Loucy (cell line): ENCODE data around the gene SEMA5A.

Source experiments
- H2AFZ ChIP-seq: fragments of 200-600 bp; sonication (generic); 2 replicates; pipeline ENCODE4 v1.6.0; 2016; ENCODE audit warnings: antibody characterized with exemption, mild to moderate bottlenecking, low read length, moderate library complexity
- H3F3A ChIP-seq: fragments of 200-600 bp; 2 replicates; pipeline ENCODE4 v1.6.0; 2016; ENCODE audit warnings: antibody characterized with exemption, low read depth, mild to moderate bottlenecking
- H3K27me3 ChIP-seq: fragments of 200-600 bp; sonication (generic); 2 replicates; pipeline ENCODE4 v1.6.1; 2014; ENCODE audit warnings: low read length, mild to moderate bottlenecking; ENCODE audit not compliant: insufficient read depth, poor library complexity, severe bottlenecking
- H3K36me3 ChIP-seq: fragments of 200-600 bp; sonication (generic); 2 replicates; pipeline ENCODE4 v1.6.1; 2016; ENCODE audit warnings: low read length; ENCODE audit not compliant: insufficient read depth
- H3K4me1 ChIP-seq: fragments of 200-600 bp; sonication (generic); 2 replicates; pipeline ENCODE4 v1.5.1; 2014; ENCODE audit warnings: low read length, mild to moderate bottlenecking; ENCODE audit not compliant: insufficient read depth, poor library complexity, severe bottlenecking
- H3K4me2 ChIP-seq: fragments of 200-600 bp; sonication (generic); 2 replicates; pipeline ENCODE4 v1.6.0; 2014; ENCODE audit warnings: antibody characterized with exemption, low read length, low read depth, mild to moderate bottlenecking; ENCODE audit not compliant: poor library complexity, severe bottlenecking
- H3K4me3 ChIP-seq: fragments of 200-600 bp; sonication (generic); 2 replicates; pipeline ENCODE4 v1.5.1; 2014; ENCODE audit warnings: low read length, mild to moderate bottlenecking, mixed read lengths; ENCODE audit not compliant: poor library complexity, severe bottlenecking
- H3K79me2 ChIP-seq: fragments of 200-600 bp; sonication (generic); 2 replicates; pipeline ENCODE4 v1.6.1; 2014; ENCODE audit warnings: low read length; ENCODE audit not compliant: insufficient read depth
- H3K9ac ChIP-seq: fragments of 200-600 bp; sonication (generic); 2 replicates; pipeline ENCODE4 v1.6.0; 2014; ENCODE audit warnings: mild to moderate bottlenecking, low read depth, low read length, moderate library complexity; ENCODE audit not compliant: poor library complexity, severe bottlenecking
- H3K9me2 ChIP-seq: fragments of 200-600 bp; sonication (generic); replicated peaks from 2 replicates; pipeline ENCODE4 v1.6.1; 2016; ENCODE audit warnings: low read depth, low read length, mixed read lengths
- H3K9me3 ChIP-seq: fragments of 200-600 bp; sonication (generic); 2 replicates; pipeline ENCODE4 v1.6.1; 2014; ENCODE audit warnings: mild to moderate bottlenecking, antibody characterized with exemption, low read length, low read depth; ENCODE audit not compliant: insufficient read depth
- H4K20me1 ChIP-seq: fragments of 200-600 bp; sonication (generic); 2 replicates; pipeline ENCODE4 v1.6.0; 2014; ENCODE audit warnings: antibody characterized with exemption, low read length, mild to moderate bottlenecking; ENCODE audit not compliant: insufficient read depth, poor library complexity, severe bottlenecking
- CTCF ChIP-seq: fragments of 200-600 bp; sonication (generic); conservative IDR thresholded peaks from 2 replicates; pipeline ENCODE4 v1.5.1; 2014; ENCODE audit warnings: mild to moderate bottlenecking, antibody characterized with exemption, low read length
- EZH2phosphoT487 ChIP-seq: fragments of 200-600 bp; IDR thresholded peaks from 2 replicates; pipeline ENCODE4 v1.6.1; 2018; ENCODE audit warnings: antibody characterized with exemption, mild to moderate bottlenecking, moderate library complexity, borderline replicate concordance

Gene SEMA5A

GRCh38 chr5:9470410-9470809, 75.5 kb downstream of the SEMA5A start:
- Histone ChIP-seq H3K4me1 (no peaks in the 10 kb centered on the region), H3K36me3 (no peaks in the 10 kb centered on the region), H3F3A (no peaks in the 10 kb centered on the region), H3K9me2 (no peaks in the 10 kb centered on the region), H3K79me2 (no peaks in the 10 kb centered on the region), H4K20me1 (no peaks in the 10 kb centered on the region), H2AFZ (no peak overlapping the region), H3K9ac (no peak overlapping the region), H3K27me3 (no peaks in the 10 kb centered on the region), H3K9me3 (no peaks in the 10 kb centered on the region), H3K4me2 (no peak overlapping the region), H3K4me3 (no peak overlapping the region)
- TF ChIP-seq EZH2phosphoT487 = no peak
- no peak for TF ChIP-seq CTCF

GRCh38 chr5:9468060-9468388, 77.9 kb downstream of the SEMA5A start:
- H3K36me3 ChIP-seq = no peaks in the 10 kb centered on the region
- H2AFZ ChIP-seq = no peak overlapping the region
- no peaks in the 10 kb centered on the region for H3K9me2 ChIP-seq
- TF ChIP-seq CTCF (no peak), EZH2phosphoT487 (no peak)
- H3K27me3 ChIP-seq = no peaks in the 10 kb centered on the region
- H3K9me3 ChIP-seq = no peaks in the 10 kb centered on the region
- no peaks in the 10 kb centered on the region for H4K20me1 ChIP-seq
- H3F3A ChIP-seq = no peaks in the 10 kb centered on the region
- H3K4me3 ChIP-seq = no peak overlapping the region
- H3K4me2 ChIP-seq = no peak overlapping the region
- no peaks in the 10 kb centered on the region for H3K79me2 ChIP-seq
- no peak overlapping the region for H3K9ac ChIP-seq
- H3K4me1 ChIP-seq = no peaks in the 10 kb centered on the region

GRCh38 chr5:9467199-9468059, 78.4 kb downstream of the SEMA5A start:
- no peaks in the 10 kb centered on the region for H3K27me3 ChIP-seq
- no peaks in the 10 kb centered on the region for H3K79me2 ChIP-seq
- no peaks in the 10 kb centered on the region for H3K4me1 ChIP-seq
- no peak overlapping the region for H3K4me2 ChIP-seq
- no peaks in the 10 kb centered on the region for H3K9me3 ChIP-seq
- no peak overlapping the region for H2AFZ ChIP-seq
- no peaks in the 10 kb centered on the region for H3K9me2 ChIP-seq
- no peak overlapping the region for H3K9ac ChIP-seq
- TF ChIP-seq EZH2phosphoT487 (no peak), CTCF (no peak)
- no peaks in the 10 kb centered on the region for H4K20me1 ChIP-seq
- H3K4me3 ChIP-seq = no peak overlapping the region
- H3K36me3 ChIP-seq = no peaks in the 10 kb centered on the region
- H3F3A ChIP-seq = no peaks in the 10 kb centered on the region
